Psoas muscle (tissue), 8 donors: ENCODE data around the gene CAPN15. TPM values are rescaled to one million over a fixed set of nuclear protein-coding genes. Genes with fewer than 3 reads are reported as not detected.

ENCODE experiments used
- ATAC-seq, 4 donors: fragments of 200-7000 bp; cut with Tn5 transposase; one replicate each; pipeline ENCODE4 v1.9.1; 2020; ENCODE audit warnings: moderate library complexity in 3 of 4, mild to moderate bottlenecking in 2 of 4
- DNase-seq, 2 donors: peaks; one replicate each; pipeline ENCODE4 v3.0.0-alpha.2; 2020
- H3K27ac ChIP-seq: fragments of 200-600 bp; one replicate; pipeline ENCODE4 v1.8.0; 2022
- H3K27me3 ChIP-seq, 3 donors: fragments of 200-600 bp in 1 of 3; one replicate each; pipeline versions ENCODE4 v1.6.1 to v1.8.0; 2013 to 2022; ENCODE audit warnings: low read length in 2 of 3, mild to moderate bottlenecking in 2 of 3, moderate library complexity in 1 of 3; ENCODE audit not compliant: insufficient read depth in 3 of 3
- H3K36me3 ChIP-seq, 2 donors: fragments of 200-600 bp in 1 of 2; one replicate each; pipeline versions ENCODE4 v1.6.1 to v1.8.0; 2013 to 2022; ENCODE audit warnings: low read depth in 1 of 2, mild to moderate bottlenecking in 1 of 2, moderate library complexity in 1 of 2; ENCODE audit not compliant: insufficient read depth in 1 of 2
- H3K4me1 ChIP-seq: fragments of 200-600 bp; one replicate; pipeline ENCODE4 v1.8.0; 2022
- H3K4me3 ChIP-seq: fragments of 200-600 bp; one replicate; pipeline ENCODE4 v1.8.0; 2022; ENCODE audit warnings: mild to moderate bottlenecking
- H3K9me3 ChIP-seq: fragments of 200-600 bp; one replicate; pipeline ENCODE4 v1.8.0; 2022
- CTCF ChIP-seq: fragments of 200-600 bp; IDR thresholded peaks from one replicate; pipeline ENCODE4 v1.8.0; 2022; ENCODE audit warnings: antibody characterized with exemption
- WGBS, 3 donors: extraction: QIAGEN DNeasy Blood & Tissue Kit; methylation state at CpG; one replicate each; pipeline versions ENCODE4 v1.1.6 to v1.1.7; 2013; 5-methylcytosine and 5-hydroxymethylcytosine counted together
- intact Hi-C, 2 donors: fragments of 100-400 bp; cut with DNase I; formaldehyde crosslinking; loops; one replicate each; pipeline versions ENCODE4 v1.11.0 to v1.14.2; 2022
- polyA plus RNA-seq, 3 donors: library from polyadenylated mRNA; stranded (reverse); fragments of 200-250 nt; gene quantifications; one replicate each; pipeline ENCODE4 v1.2.3, GENCODE V29; 2013
- total RNA-seq, 4 donors: library from RNA; stranded (reverse); fragmentation: NEBNext Ultra II Directional in 2 of 4; extraction: Animal tissue kit (Norgen Biotek cat#: 25700) in 2 of 4; gene quantifications; one replicate each; pipeline versions ENCODE4 v1.2.1 to v1.2.4, GENCODE V29; 2021 to 2023
- donor health status: healthy with polysubstance abuse.
- donor health status: DM: no; HTN: no; CAD: no; lungs with moderate emphysema.
- donor health status: Bipolar disorder and iron deficiency.
- donor health status: healthy.
- donor health status: DM: yes; HTN: yes; CAD: no.
- donor health status: DM: no; HTN: no; CAD: no.
- donor health status: DM: no; HTN: no; CAD: no.
- donor health status: DM: yes; HTN: yes; CAD: no.

The CAPN15 gene
- total and polyA plus RNA-seq, 7 donors, result 14.9 to 32.1 (median 25.5) TPM

DNA sequence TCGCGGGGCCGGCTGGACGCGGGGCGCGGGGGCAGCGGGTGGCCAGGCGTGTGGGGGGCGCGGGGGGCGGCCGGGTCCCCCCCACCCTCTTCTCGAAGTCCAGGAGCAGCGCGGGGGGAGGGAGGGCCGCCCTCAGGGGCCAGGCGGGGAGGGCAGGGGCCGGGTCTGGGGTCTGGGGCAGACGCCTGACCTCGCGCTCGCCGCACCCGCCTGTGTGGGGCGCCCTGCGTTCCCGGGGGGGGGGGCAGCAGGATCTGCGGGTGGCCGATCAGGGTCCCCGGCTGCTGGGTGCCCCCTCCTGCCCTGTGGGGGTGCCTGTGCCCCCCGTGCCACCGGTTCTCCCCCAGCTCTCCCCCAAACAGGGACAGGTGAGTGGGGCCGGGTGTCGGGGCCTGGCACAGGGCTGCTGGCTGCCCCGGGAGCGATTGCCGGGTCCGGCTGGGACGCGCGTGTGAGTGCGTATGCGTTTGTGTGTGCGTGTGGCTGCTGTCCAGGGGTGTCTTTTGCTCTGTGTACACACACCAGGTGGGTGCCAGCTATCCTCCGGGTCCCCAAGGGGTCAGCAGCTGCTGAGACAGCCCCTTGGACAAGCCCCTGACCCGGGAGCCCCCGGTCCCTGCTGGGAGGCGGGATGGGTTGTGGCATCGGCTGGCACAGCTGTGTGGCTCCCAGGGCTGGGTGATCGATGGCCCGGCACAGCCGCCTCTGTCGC lies 33.3 kb downstream of the CAPN15 start:
- H3K27me3 ChIP-seq, result peaks cover 0 to 40% (median 15%) of the 10 kb centered on the region in 3 donors
- no peaks in the 10 kb centered on the region for H3K4me1 ChIP-seq
- H3K36me3 ChIP-seq, result no peaks in the 10 kb centered on the region
- intact Hi-C loops, result no loop called here
- DNase-seq (no peak), ATAC-seq (no peak)
- no peaks in the 10 kb centered on the region for H3K9me3 ChIP-seq
- H3K4me3 ChIP-seq, result no peak overlapping the region
- H3K27ac ChIP-seq, result no peak overlapping the region
- 12 to 20% (median 13%) methylated on average over 18 to 51 of the region's 54 CpGs for WGBS, 3 donors
- no peak for TF ChIP-seq CTCF

DNA sequence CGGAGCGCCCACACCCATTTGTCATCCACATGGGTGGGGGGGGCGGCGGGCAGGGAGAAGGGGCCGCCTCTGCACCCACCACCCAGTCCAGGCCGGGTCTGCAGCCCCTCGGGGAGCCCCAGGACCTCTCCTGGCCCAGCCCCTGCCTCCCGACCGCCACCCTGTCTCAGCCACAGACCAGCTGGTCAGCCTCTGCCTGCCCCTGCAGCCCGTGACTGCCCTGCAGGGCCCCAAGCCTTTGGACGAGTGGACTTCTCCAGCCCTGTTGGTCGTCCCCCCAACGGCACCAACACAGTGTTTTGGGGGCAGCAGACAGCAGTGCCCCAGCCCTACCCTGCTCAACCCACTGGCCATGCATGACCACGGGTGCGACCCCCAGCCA lies 33.9 kb downstream of the CAPN15 start:
- ATAC-seq, result no peak

GRCh38 chr16:561957-562938 lies 34.7 kb downstream of the CAPN15 start:
- H3K4me1 ChIP-seq, result peaks cover 5% of the 10 kb centered on the region
- 76 to 81% (median 80%) methylated on average over 40 to 43 of the region's 43 CpGs for WGBS, 3 donors
- peaks cover 0 to 40% (median 15%) of the 10 kb centered on the region in 3 donors for H3K27me3 ChIP-seq

More for the DNA sequence above, 33.9 kb downstream of the CAPN15 start:
- Histone ChIP-seq H3K27ac (no peak overlapping the region), H3K4me3 (no peak overlapping the region), H3K4me1 (peaks cover 2% of the 10 kb centered on the region), H3K9me3 (no peaks in the 10 kb centered on the region), H3K27me3 (peaks cover 0 to 40% (median 15%) of the 10 kb centered on the region in 3 donors), H3K36me3 (no peaks in the 10 kb centered on the region)
- intact Hi-C loops, result no loop called here
- 47 to 56% (median 52%) methylated on average over 9 to 15 of the region's 15 CpGs for WGBS, 3 donors
- TF ChIP-seq CTCF, result no peak
- DNase-seq, result no peak

DNA sequence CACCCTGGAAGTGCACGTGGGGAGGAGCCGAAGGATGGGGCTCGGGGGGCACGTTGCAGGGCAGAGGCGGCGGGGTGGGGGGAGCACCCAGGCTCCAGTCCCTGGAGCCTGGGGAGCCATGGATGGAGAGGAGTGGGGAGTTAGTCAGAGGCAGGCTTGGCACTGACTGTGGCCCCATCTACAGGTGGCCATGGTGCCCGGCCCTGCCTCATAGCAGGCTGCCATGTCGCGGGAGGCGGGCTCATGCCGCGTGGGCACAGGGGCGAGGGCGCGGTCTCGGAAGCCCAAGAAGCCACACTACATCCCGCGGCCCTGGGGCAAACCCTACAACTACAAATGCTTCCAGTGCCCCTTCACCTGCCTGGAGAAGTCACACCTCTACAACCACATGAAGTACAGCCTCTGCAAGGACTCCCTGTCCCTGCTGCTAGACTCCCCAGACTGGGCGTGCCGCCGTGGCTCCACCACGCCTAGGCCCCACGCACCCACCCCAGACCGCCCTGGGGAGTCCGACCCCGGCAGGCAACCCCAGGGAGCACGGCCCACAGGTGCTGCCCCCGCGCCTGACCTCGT lies 35.6 kb downstream of the CAPN15 start:
- Histone ChIP-seq H3K4me3 (no peak overlapping the region), H3K27me3 (peaks cover 0 to 35% (median 15%) of the 10 kb centered on the region in 3 donors), H3K9me3 (no peaks in the 10 kb centered on the region), H3K4me1 (peaks cover 5% of the 10 kb centered on the region), H3K36me3 (no peaks in the 10 kb centered on the region), H3K27ac (no peak overlapping the region)
- intact Hi-C loops, result no loop called here
- no peak for TF ChIP-seq CTCF
- ATAC-seq, result no peak
- 84 to 87% (median 86%) methylated on average over 25 to 30 of the region's 30 CpGs for WGBS, 3 donors
- DNase-seq, result no peak

More at GRCh38 chr16:561957-562938, 34.7 kb downstream of the CAPN15 start:
- Histone ChIP-seq H3K4me3 (no peak overlapping the region), H3K27ac (no peak overlapping the region), H3K36me3 (no peaks in the 10 kb centered on the region), H3K9me3 (no peaks in the 10 kb centered on the region)
- ATAC-seq (no peak), DNase-seq (no peak)
- TF ChIP-seq CTCF, result no peak
- intact Hi-C loops, result no loop called here
